Stimulated activated CD4-positive, alpha-beta T cell treated with anti-CD3 and anti-CD28 coated beads, Interleukin-12 subunit alpha, Interleukin-12 subunit beta, amount 100 ng/mL, for 24 hours (primary cell): ENCODE results near the gene CD2.

Experiments
- DNase-seq, 2 experiments: peaks; one replicate each; pipeline ENCODE4 v3.0.0-alpha.2; 2020; ENCODE audit warnings: low read depth in 2 of 2

The CD2 gene

GRCh38 chr1:116777831-116778830 lies 23.9 kb downstream of the CD2 start:
- DNase-seq, result no peak

DNA sequence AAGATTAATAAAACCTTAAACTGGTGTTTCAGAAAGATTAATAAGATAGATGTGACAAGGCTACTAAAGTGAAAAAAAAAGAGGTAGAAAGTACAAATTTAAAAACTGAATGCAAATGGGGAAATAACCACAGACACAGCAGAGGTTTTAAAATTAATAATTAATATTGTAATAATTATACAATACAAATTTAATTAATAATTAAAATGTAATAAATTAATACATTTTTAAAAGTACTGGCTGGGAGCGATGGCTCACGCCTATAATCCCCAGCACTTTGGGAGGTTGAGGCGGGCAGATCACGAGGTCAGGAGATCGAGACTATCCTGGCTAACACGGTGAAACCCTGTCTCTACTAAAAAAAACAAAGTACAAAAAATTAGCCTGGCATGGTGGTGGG lies 26.8 kb downstream of the CD2 start:
- no peak for DNase-seq

DNA sequence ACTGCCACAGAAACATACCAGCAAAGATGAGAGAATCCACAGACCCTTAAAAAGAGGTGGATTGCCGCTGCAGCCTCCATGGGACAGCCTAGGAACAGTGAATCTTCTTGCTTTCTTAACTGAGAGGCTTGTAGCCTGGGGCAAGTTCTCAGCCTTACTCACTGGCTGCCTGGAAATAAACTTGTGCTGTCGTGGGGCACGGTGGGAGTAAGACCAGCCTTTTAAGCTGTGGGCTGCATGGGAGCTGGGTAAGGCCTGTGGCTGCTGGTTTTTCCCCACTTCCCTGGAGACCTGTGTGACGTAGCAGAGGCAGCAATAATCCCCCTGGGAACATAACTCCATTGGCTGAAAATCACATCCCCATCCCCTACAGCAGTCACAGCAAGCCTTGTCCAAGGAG lies 30.8 kb downstream of the CD2 start:
- no peak for DNase-seq

- no peak for DNase-seq
Measured at GRCh38 chr1:116786049-116786448, 31.8 kb downstream of the CD2 start.

GRCh38 chr1:116791727-116792126 lies 37.5 kb downstream of the CD2 start:
- no peak for DNase-seq

GRCh38 chr1:116793357-116793935 lies 39.2 kb downstream of the CD2 start:
- no peak for DNase-seq

- DNase-seq, result no peak
Measured at GRCh38 chr1:116794371-116794770, 40.1 kb downstream of the CD2 start.

DNA sequence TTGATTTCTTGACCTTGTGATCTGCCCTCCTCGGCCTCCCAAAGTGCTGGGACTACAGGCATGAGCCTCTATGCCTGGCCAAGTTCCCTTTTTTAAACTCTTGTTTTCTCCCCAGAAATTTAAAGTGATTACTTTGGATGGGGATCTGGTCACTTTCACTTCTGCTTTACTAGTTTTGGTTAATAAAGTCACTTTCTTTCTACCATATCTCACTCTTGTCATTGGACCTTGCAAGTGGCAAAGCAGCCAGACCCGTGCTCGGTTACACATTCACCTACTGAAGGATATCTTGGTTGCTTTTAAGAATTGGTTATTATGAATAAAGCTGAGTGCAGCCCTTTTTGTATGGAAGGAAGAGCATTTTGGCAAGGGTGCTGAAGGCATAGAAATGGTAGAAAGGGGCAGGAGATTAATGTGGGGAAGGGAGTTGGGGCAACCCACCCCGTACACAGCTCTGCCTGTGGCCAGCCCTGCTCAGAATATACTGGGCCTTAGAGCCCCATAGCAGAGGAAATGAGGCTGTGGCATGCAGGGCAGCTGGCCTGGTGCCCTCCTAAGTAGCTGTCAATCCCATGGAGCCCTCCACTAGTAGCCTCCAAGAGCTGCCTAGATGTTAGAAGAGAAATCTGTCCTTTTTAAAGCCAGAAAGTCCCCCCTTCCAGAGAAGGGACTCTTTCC lies 40.7 kb downstream of the CD2 start:
- no peak for DNase-seq

- no peak for DNase-seq
Measured at GRCh38 chr1:116795482-116795829, 41.2 kb downstream of the CD2 start.

DNA sequence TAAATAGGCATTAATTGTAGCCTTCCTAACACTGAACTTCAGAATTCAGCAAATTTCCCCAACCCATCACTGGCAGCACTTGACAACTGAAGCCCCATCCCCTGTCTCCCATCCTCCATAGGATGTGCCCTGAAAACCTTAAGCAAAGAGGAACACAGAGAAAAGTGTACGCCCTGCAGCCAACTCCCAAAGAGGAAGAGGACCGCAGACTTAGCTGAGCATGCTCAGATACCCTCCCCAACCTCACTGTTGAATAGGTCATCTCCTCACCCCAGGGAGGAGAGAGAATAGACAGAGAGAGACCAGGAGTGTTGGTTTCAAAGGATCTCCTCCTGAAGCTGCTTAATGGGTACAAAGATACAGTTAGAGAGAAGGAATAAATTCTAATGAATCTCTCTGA lies 50.5 kb downstream of the CD2 start:
- no peak for DNase-seq

DNA sequence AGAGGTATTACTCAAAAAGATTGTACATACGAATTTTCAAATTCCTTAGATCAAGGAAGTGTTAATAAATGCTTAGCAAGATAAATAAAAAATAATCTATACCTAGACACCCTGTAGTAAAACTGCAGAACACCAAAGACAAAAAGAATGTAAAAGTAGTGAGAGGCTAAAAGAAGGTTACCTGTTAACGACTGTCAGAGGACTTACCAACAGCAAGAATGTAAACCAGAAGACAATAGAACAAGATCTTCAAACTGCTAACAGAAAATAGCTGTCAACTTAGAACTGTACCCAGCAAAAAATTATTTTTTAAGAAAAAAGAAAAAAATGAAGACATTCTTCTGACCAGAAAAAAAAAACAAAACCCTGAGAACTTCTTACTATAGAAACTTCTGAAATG lies 51.2 kb downstream of the CD2 start:
- no peak for DNase-seq

DNA sequence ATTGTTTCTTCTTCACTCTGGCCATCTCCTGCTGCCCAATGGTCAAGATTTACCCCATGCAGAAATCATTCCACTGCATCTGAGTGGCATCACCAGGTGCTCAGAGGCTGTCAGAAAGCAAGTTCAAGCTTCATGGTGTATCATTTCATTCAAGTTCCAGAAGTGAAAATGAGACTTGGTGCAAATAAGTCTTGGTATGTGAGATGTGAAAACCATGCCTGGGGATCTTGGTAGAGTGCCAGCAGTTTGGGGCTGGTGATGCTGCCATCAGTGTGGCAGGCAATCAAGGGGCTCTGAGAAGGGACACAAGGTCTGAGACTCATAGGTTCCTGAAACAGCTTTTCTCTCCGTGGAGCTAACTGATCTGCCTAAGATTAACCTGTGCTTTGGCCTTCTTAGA lies 52.0 kb downstream of the CD2 start:
- peak; percentile 63 to 82 for DNase-seq

GRCh38 chr1:116806671-116807070 lies 52.4 kb downstream of the CD2 start:
- DNase-seq, result no peak

DNA sequence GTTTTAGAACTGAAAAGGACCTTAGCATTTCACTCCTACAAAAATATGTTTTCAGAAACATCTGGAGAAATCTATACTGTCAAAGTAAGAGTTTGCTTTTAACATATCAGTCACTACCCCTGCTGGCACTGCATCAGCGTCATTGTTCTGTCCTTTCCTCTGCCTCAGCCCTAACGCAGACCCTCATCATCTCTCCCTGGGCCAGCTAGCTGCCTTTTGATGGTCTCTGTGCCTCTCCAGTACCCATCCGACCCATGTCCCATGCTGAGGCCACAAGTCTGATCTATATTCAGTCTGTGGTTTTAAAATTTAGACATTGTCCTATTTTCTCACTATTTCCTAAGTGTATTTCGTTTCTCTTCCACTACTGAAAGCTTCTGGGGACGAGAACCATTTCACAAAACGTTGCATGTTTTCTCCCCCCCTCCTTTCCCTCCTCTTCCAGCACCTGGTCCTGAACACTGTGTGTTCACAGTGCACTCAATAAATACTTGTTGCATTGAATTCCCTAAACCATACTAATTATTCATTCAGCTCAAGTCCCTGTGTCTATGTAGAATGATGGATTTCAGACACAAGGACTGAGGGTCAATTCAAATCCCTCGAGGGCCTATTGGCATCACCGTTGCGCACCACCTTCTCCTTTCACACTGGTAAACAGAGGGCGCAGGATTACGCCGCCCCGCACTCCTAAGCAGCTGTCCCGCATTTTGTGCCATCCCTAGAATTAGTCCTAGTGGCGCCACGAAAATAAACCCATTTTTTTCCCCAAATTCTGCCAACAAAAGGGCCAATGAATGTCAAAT lies 53.4 kb downstream of the CD2 start:
- no peak for DNase-seq

DNA sequence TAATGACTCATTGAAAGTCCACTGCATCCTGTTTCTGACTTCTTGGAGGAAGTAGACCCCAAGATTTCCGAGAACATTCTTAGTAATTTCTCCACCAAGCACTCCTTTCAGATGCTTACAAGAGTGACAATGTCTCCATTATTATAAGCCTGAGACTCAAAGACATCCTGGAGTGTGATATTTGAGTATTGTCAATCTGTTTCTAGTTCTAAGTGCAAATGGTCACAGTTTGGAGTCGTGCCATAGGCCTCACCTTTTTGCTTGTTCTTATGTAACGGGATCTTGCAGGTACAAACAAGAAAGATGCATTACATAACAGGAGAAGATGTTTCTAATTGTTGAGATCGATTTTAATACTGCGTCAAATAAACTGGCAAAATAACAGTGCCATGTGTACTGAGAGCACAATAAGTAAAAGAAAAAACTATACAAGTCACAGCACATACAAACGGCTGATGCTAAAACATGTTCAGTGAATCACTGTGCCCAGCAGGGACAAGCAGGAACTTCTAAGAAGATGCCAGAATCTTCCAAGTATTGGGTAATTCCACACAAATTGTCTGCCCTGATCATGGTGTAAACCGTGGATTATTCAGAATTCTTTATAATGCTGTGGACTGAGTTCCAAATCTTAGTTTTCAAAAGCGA lies 54.1 kb downstream of the CD2 start:
- no peak for DNase-seq

- no peak for DNase-seq
Measured at GRCh38 chr1:116808848-116809508, 54.7 kb downstream of the CD2 start.

GRCh38 chr1:116811321-116811720 lies 57.1 kb downstream of the CD2 start:
- no peak for DNase-seq

DNA sequence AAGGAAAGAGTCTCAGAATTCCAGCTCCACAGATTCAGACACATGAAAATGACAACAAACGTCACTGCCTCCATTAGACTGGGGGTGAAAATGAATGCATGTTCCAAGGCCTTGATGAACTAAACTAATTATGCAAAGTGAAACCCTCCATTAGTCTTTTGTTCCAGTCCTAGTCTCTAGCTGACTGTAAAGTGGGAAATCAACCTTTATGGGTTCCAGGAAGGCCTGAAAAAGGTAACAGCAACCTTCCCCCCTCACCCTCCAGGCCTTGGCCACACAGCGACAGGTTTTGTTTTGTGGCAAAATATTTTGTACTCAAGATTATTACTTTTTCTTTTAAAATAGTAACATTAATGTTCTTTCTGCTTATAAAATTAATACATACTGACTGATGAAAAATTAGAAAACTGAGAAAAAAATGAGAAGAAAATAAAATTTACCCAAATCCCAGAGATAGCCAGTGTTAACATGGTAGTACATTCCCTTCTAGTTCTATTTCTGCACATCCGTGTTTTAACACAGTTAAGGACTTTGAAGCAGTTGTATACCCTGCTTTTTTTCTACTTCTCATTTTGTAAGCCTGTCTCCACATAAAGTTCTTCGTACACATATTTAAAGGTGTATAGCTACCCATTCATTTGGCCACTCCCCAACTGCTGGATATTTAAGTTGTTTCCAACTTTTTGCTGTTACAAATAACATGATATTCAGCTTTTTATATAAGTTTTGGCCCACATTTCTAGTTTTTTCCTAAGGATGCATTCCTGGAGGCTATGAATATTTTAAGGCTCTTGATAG lies 60.9 kb downstream of the CD2 start:
- DNase-seq, result no peak

DNA sequence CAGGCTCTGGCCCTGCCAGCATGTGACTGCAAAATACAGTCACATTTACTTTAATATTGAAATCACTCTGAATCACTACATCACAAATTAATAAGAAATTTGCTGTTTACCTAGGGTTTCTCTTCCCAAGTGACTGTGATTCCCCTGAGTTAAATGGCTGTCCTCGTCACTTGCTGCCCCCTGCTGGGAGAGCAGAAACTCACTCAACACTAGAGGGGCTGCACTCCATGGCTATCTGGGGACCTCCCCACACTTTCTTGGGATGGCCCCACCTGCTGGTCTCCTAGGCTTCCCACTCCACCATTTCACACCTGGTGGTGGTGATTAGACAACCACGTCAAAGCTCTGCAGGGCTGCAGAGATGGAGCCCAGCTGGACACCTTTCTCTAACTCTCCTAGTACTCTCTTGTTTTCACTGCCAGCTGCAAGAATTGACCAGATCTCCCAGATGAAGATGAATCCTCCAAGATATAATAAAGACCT lies 63.4 kb downstream of the CD2 start:
- DNase-seq, result peak; percentile 65 to 71
